Measurements from ENCODE around the gene GAGE12C.
"Not testable (repeated sequence)": the region's sequence is repeated elsewhere in the genome, so short reads cannot be mapped to it uniquely, and the experiment has no call there.

GAGE12C gene

GRCh38 chrX:49531877-49532276, at the start of gene GAGE12C:
Gene GAGE12C, plus strand, starts transcription at chrX:49532177. Its CDS starts 1,155 bp downstream, at chrX:49533332.
- DNase-seq (ENCODE audit: low read depth in 1 of 2, low spot score in 1 of 2), result not testable (repeated sequence)

- not testable (repeated sequence) for DNase-seq (ENCODE audit: low read depth in 1 of 2, low spot score in 1 of 2)
Measured at GRCh38 chrX:49541433-49541832, 9.5 kb downstream of the GAGE12C start, which contains the start of gene GAGE12D. Gene GAGE12D, plus strand, starts transcription at chrX:49541733. Its CDS starts 1,155 bp downstream, at chrX:49542888.

GRCh38 chrX:49550989-49551388, 19.0 kb downstream of the GAGE12C start, which contains the start of gene GAGE12E:
Gene GAGE12E, plus strand, starts transcription at chrX:49551289. Its CDS starts 1,155 bp downstream, at chrX:49552444.
- not testable (repeated sequence) for DNase-seq (ENCODE audit: low read depth in 1 of 2, low spot score in 1 of 2)

- not testable (repeated sequence) for DNase-seq (ENCODE audit: low read depth in 1 of 2, low spot score in 1 of 2)
Measured at GRCh38 chrX:49560542-49560941, 28.6 kb downstream of the GAGE12C start, which contains the start of gene GAGE12F. Gene GAGE12F, plus strand, starts transcription at chrX:49560842. Its CDS starts 1,155 bp downstream, at chrX:49561997.

GRCh38 chrX:49568728-49569127, 36.8 kb downstream of the GAGE12C start:
- not testable (repeated sequence) for DNase-seq (ENCODE audit: low read depth in 1 of 2, low spot score in 1 of 2)

GRCh38 chrX:49569152-49569551, 37.2 kb downstream of the GAGE12C start:
- DNase-seq (ENCODE audit: low read depth in 1 of 2, low spot score in 1 of 2), result not testable (repeated sequence)

- DNase-seq (ENCODE audit: low read depth in 1 of 2, low spot score in 1 of 2), result not testable (repeated sequence)
Measured at GRCh38 chrX:49570100-49570499, 38.1 kb downstream of the GAGE12C start, which contains the start of gene GAGE12G. Gene GAGE12G, plus strand, starts transcription at chrX:49570400. Its CDS starts 1,155 bp downstream, at chrX:49571555.

GRCh38 chrX:49579649-49580048, 47.7 kb downstream of the GAGE12C start, which contains the start of gene GAGE12H:
Gene GAGE12H, plus strand, starts transcription at chrX:49579949. Its CDS starts 1,155 bp downstream, at chrX:49581104.
- not testable (repeated sequence) for DNase-seq (ENCODE audit: low read depth in 1 of 2, low spot score in 1 of 2)

All from activated CD4-positive, alpha-beta T cell treated with anti-CD3 and anti-CD28 coated beads, Interleukin-2, amount 50 U/mL, for 24 hours (primary cell).